ENCODE measurements around the gene TMEM235.

- TF ChIP-seq CTCF (IDR thresholded peaks at IDR 0.05; ENCODE audit: borderline replicate concordance, extremely low read depth, low read length, poor library complexity, severe bottlenecking) (no peak), EZH2 (IDR thresholded peaks at IDR 0.05; ENCODE audit: borderline replicate concordance, low read depth, low read length, severe bottlenecking) (no peak)
Observed at GRCh38 chr17:78202666-78203065, 28.8 kb upstream of the TMEM235 start.
